G401 (cell line): Measurements from ENCODE around the gene PDCD2L. TPM values are rescaled to one million over a fixed set of nuclear protein-coding genes. Genes with fewer than 3 reads are reported as not detected.
"Not testable (repeated sequence)": the region's sequence is repeated elsewhere in the genome, so short reads cannot be mapped to it uniquely, and the experiment has no call there.

ENCODE experiments used
- DNase-seq: peaks from one replicate; pipeline ENCODE4 v3.0.0-alpha.2; 2015; ENCODE audit warnings: low spot score
- in situ Hi-C: cut with HindIII; loops from 2 replicates; pipeline ENCODE4 v1.10.0; 2016; ENCODE audit warnings: low sequenced_read_pairs, mixed read lengths
- total RNA-seq: library from RNA; depleted of rRNA; stranded (reverse); fragments of >200 nt; shearing (Covaris generic); gene quantifications from 2 replicates; pipeline ENCODE4 v1.2.3, GENCODE V29; 2014

The PDCD2L gene
- total RNA-seq, 1 experiment from 2014 or later: 40.5 TPM

DNA sequence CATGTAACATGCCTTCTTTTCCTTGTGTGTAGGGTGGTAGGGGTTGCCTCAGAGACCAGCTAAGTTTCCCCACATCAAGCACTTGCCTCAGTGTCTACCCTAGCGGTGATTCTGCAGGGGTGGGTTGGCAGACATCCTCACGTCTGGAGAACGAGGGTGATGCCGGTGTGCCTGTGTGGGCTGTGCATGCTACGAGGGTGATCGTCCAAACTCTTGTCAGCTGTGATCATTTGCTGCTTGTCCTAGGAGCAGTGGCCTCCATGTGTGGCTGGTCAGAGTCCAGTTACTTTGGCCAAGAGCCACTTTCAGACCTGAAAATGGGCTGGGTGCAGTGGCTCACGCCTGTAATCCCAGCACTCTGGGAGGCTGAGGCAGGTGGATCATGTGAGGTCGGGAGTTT lies 34.1 kb upstream of the PDCD2L start:
- in situ Hi-C loops: no loop called here
- DNase-seq: no peak

DNA sequence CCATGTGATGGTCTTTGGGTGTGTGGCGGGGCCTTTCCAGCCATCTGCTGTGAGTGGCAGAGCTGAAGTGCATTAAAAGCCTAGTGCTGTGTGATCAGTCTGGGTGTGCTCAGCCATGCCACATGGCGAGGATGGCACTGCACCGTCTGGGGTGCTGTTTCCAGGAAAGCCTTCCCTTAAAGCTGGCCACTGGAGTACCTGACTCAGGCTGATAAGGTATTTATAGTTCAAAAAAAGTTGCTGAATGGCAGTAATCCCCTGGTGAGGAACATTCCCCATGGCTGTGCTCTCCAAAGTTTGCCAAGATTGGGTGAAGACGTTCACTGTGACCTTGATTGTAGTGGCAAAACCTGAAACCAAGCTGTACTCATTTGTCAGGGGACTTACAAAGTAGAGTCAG lies 33.2 kb upstream of the PDCD2L start:
- DNase-seq: no peak
- in situ Hi-C loops: no loop called here

DNA sequence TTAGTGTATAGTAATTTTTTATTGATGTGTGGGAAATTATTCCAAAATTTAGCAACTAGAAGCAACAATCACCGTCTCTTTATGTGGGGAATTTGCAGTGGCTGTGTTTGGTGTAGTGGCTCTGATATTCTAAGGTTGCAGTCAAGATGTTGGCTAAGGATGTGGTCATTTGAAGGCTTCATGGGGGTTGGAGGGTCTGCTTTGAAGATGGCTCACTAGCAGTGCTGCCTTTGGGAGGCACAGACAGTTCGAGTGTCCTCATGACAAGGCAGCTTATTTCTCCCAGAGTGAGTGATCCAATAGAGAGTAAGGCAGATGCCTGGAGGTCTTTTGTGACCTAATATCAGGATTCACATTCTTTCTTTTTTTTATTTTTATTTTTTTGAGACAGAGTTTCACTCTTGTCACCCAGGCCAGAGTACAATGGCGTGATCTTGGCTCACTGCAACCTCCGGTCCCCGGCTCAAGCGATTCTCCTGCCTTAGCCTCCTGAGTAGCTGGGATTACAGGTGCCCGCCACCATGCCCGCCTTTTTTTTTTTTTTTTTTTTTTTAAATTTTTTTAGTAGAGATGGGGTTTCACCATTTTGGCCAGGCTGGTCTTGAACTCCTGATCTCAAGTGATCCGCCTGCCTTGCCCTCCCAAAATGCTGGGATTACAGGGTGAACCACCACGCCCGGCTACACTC lies 30.5 kb upstream of the PDCD2L start:
- DNase-seq: no peak
- in situ Hi-C loops: no loop called here

GRCh38 chr19:34375598-34375997 lies 28.6 kb upstream of the PDCD2L start:
- DNase-seq: no peak
- in situ Hi-C loops: no loop called here

GRCh38 chr19:34380639-34381241 lies 23.5 kb upstream of the PDCD2L start:
- in situ Hi-C loops: no loop called here
- DNase-seq: no peak

- in situ Hi-C loops: no loop called here
- DNase-seq: no peak
These were observed 22.6 kb upstream of the PDCD2L start for GRCh38 chr19:34381399-34382251.

DNA sequence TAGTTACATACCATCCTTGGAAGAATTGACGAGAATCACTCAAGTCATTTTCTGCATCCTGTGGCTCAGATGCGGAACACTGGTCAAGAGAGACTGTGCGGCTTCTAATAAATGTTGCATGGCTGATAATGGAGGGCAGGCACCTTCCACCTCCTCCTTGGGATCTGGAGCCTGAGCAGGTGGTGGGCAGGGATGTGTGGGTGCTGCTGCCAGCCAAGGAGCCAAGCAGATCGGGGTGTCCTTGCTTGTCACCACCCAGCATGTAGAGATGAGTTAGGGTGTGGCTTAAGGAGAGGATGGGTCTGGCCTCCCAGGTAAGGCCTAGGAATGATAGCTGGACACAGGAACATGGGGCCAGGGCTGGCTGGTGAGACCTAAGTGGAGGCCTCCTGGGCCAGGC lies 21.7 kb upstream of the PDCD2L start:
- in situ Hi-C loops: no loop called here
- DNase-seq: no peak

DNA sequence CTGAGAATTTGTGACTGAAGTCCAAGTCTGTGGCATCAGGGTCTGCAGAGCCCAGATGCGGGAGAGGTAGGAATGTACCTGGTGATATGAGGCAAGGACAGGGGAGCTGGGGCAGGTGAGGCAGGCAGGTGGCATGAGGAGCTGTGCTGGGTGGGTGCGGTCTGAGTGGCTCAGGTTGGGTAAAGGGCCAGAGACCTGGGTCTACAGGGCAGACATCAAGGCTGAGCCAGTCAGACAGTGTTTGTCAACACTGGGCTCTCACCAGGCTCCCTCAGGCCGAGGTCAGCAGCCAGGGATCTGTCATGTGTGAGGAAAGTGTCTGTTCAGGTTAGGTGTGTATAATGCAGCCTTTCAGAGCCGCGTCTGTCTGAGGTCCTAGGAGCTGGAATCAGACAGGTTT lies 20.6 kb upstream of the PDCD2L start:
- in situ Hi-C loops: no loop called here
- DNase-seq: no peak

- DNase-seq: no peak
- in situ Hi-C loops: no loop called here
These were observed 17.4 kb upstream of the PDCD2L start for GRCh38 chr19:34386645-34387445.

GRCh38 chr19:34387446-34387810 lies 16.8 kb upstream of the PDCD2L start:
- in situ Hi-C loops: no loop called here
- no peak for DNase-seq

DNA sequence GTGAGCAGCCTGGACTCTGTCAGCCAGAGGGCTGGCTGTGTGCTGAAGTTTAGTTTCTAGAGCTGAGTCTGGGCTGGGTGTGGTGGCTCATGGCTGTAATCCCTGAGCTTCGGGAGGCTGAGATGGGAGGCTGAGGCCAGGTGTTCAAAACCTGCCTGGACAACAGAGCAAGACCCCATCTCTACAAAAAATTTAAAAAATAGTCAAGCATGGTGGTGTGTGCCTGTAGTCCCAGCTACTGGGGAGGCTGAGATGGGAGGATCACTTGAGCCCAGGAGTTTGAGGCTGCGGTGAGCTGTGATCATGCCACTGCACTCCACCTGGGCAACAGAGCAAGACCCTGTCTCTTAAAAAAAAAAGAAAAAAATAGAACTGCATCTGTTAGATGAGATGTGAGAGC lies 15.5 kb upstream of the PDCD2L start:
- in situ Hi-C loops, DNase-seq: not testable (repeated sequence)

DNA sequence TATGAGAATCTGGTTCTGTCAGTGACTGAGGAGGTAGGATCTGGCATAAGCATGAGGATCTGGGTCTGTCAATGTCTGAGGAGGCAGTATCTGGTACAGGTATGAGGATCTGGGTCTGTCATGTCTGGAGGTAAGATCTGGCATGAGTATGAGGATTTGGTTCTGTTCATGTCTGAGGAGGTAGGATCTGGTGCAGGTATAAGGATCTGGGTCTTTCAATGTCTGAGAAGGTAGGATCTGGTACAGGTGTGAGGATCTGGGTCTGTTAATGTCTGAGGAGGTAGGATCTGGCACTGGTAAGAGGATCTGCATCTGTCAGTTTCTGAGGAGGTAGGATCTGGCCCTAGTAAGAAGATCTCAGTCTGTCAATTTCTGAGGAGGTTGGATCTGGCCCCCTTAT lies 12.4 kb upstream of the PDCD2L start:
- in situ Hi-C loops: no loop called here
- no peak for DNase-seq

- in situ Hi-C loops: no loop called here
- no peak for DNase-seq
These were observed 11.2 kb upstream of the PDCD2L start for GRCh38 chr19:34393031-34393430.

GRCh38 chr19:34393629-34394028 lies 10.6 kb upstream of the PDCD2L start:
- DNase-seq: no peak
- in situ Hi-C loops: no loop called here

DNA sequence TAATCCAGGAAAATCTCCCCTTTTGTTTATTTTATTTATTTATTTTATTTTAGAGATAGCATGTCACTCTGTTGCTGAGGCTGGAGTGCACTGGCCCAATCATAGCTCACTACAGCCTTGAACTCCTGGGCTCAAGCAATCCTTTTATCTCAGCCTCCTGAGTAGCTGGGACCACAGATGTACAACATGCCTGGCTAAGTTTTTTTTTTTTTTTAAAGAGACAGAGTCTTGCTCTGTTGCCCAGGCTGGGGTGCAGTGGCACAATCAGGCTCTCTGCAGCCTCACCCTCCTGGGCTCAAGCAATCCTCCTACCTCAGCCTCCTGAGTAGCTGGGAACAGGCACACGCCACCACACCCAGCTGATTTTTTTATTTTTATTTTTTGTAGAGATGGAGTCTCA lies 6.3 kb upstream of the PDCD2L start:
- no peak for DNase-seq
- in situ Hi-C loops: no loop called here

DNA sequence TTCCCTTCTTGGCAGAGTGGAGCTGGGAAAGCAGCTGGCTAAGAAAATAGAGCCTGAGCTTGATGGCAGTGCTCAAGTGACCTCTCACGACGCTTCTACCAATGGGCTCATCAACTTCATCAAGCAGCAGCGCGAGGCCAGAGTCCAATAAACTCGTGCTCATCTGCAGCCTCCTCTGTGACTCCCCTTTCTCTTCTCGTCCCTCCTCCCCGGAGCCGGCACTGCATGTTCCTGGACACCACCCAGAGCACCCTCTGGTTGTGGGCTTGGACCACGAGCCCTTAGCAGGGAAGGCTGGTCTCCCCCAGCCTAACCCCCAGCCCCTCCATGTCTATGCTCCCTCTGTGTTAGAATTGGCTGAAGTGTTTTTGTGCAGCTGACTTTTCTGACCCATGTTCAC lies 4.3 kb upstream of the PDCD2L start:
- no peak for DNase-seq
- in situ Hi-C loops: no loop called here

GRCh38 chr19:34400844-34401243 lies 3.4 kb upstream of the PDCD2L start:
- DNase-seq, in situ Hi-C loops: not testable (repeated sequence)

DNA sequence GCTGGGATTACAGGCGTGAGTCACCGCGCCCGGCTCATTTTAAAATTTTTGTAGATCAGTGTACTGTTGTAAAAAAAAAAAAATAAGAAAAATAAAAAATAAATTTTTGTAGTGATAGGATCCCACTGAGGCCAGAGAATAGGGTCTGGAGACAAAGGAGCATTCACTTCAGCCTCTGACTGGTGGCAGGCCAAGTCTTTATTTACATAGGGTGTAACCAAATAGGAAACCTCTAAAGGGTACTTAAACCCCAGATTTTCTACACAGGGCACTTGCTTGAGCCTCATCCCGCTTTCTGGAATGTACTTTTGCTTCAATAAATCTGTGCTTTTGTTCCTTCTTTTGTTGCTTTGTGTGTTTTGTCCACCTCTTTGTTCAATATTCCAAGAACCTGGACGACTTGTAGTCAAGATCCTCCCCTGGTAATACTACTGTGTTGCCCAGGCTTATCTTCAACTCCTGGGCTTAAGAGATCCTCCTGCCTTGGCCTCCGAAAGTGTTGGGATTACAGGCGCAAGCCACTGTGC lies 2.1 kb upstream of the PDCD2L start:
- DNase-seq: no peak
- in situ Hi-C loops: no loop called here

- DNase-seq: no peak
- in situ Hi-C loops: no loop called here
These were observed 453 bp upstream of the PDCD2L start for GRCh38 chr19:34403784-34404108.
